ENCODE results near the gene KL.

Gene KL

GRCh38 chr13:33069365-33069764 lies 53.1 kb downstream of the KL start:
- no peak overlapping the region for H3K27ac ChIP-seq (ENCODE audit: low read length)
- H3K9me3 ChIP-seq (ENCODE audit: control insufficient read depth in 1 of 2, low read length in 2 of 2): no peaks in the 10 kb centered on the region
- H3K36me3 ChIP-seq (ENCODE audit: control insufficient read depth in 1 of 2, insufficient read depth in 2 of 2, low read length in 2 of 2): no peaks in the 10 kb centered on the region
- no peaks in the 10 kb centered on the region for H3K4me1 ChIP-seq (ENCODE audit: control insufficient read depth in 1 of 2, insufficient read depth in 2 of 2, low read length in 2 of 2)
- no peaks in the 10 kb centered on the region for H3K27me3 ChIP-seq (ENCODE audit: low read depth, low read length)
- no peak overlapping the region for H3K4me3 ChIP-seq (ENCODE audit: low read depth in 1 of 2, low read length in 2 of 2)

- Histone ChIP-seq H3K9me3 (ENCODE audit: control insufficient read depth in 1 of 2, low read length in 2 of 2) (no peaks in the 10 kb centered on the region), H3K4me3 (ENCODE audit: low read depth in 1 of 2, low read length in 2 of 2) (no peak overlapping the region), H3K27me3 (ENCODE audit: low read depth, low read length) (no peaks in the 10 kb centered on the region), H3K27ac (ENCODE audit: low read length) (no peak overlapping the region), H3K36me3 (ENCODE audit: control insufficient read depth in 1 of 2, insufficient read depth in 2 of 2, low read length in 2 of 2) (no peaks in the 10 kb centered on the region), H3K4me1 (ENCODE audit: control insufficient read depth in 1 of 2, insufficient read depth in 2 of 2, low read length in 2 of 2) (no peaks in the 10 kb centered on the region)
Observed at GRCh38 chr13:33070713-33071112, 54.5 kb downstream of the KL start.

GRCh38 chr13:33072282-33072681 lies 56.1 kb downstream of the KL start:
- no peak overlapping the region for H3K4me3 ChIP-seq (ENCODE audit: low read depth in 1 of 2, low read length in 2 of 2)
- no peak overlapping the region for H3K27ac ChIP-seq (ENCODE audit: low read length)
- no peaks in the 10 kb centered on the region for H3K36me3 ChIP-seq (ENCODE audit: control insufficient read depth in 1 of 2, insufficient read depth in 2 of 2, low read length in 2 of 2)
- no peaks in the 10 kb centered on the region for H3K27me3 ChIP-seq (ENCODE audit: low read depth, low read length)
- H3K9me3 ChIP-seq (ENCODE audit: control insufficient read depth in 1 of 2, low read length in 2 of 2): no peaks in the 10 kb centered on the region
- H3K4me1 ChIP-seq (ENCODE audit: control insufficient read depth in 1 of 2, insufficient read depth in 2 of 2, low read length in 2 of 2): peaks cover 0 to 6% of the 10 kb centered on the region in 2 donors

DNA sequence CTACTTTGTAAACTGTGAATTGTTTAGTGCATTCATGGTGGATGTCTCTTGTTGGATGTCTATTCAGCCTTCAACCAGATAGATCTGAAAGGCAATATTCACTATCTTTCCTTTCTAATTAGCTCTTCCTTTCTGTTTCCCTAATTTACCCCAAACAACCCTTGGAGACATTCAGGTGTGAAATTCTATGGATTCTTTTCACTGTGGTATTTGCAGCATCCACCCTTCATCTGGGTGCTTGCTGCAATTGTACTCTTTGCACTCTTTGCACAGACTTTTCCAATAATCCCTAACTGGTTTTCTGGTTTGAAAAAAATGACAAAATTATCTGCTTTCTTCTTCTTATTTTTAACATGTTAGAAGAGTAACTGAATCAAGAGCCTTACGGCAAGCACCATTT lies 56.5 kb downstream of the KL start:
- Histone ChIP-seq H3K36me3 (ENCODE audit: control insufficient read depth in 1 of 2, insufficient read depth in 2 of 2, low read length in 2 of 2) (no peaks in the 10 kb centered on the region), H3K9me3 (ENCODE audit: control insufficient read depth in 1 of 2, low read length in 2 of 2) (no peaks in the 10 kb centered on the region), H3K4me1 (ENCODE audit: control insufficient read depth in 1 of 2, insufficient read depth in 2 of 2, low read length in 2 of 2) (peaks cover 0 to 6% of the 10 kb centered on the region in 2 donors), H3K4me3 (ENCODE audit: low read depth in 1 of 2, low read length in 2 of 2) (no peak overlapping the region), H3K27ac (ENCODE audit: low read length) (no peak overlapping the region), H3K27me3 (ENCODE audit: low read depth, low read length) (no peaks in the 10 kb centered on the region)

GRCh38 chr13:33073338-33073737 lies 57.1 kb downstream of the KL start:
- Histone ChIP-seq H3K4me1 (ENCODE audit: control insufficient read depth in 1 of 2, insufficient read depth in 2 of 2, low read length in 2 of 2) (peaks cover 0 to 6% of the 10 kb centered on the region in 2 donors), H3K27ac (ENCODE audit: low read length) (no peak overlapping the region)

DNA sequence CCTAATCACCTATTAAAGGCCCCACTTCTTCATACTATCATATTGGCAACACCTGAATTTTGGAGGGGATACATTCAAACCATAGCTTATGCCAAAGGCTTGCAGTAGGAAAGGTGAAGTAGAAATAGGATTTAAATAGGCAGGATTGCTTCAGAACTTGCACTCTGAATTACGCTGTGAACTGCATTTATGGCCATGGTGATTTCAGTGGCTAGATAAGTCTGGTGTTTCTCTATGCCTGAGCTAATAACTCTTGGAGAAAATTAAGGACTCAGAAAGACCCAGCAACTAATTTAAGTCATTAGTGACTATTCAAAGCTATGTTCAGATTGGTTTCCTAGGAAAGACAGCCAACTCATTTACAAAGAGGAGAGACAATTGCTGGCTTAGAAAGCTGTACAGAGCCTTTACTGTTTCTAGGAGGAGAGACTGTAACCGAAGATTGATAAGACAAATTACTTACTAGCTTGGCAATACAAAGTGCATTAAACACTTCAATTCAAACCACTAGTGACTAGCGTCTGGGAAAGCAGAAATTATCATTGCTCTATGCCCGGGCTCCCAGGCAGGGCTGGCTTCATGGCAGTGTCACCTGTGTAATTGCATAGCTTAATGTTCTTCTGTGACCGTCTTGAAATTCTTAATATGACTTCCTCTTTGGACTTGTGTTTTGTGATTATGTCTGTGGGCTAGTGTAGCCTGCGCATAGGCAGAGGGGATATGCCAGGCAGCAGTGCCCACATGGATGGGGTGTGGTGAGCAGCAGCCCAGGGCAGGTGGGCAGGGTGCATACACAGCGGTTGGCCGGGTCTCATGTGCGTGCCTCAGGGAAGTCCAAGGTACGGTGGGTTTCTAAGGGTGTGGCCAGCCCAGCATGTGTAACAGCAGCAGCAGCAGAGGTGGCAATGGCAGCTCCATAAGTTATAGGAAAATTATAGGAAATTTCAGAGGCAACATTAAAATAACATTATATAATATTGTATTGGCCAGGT lies 60.1 kb downstream of the KL start:
- H3K4me3 ChIP-seq (ENCODE audit: low read depth in 1 of 2, low read length in 2 of 2): no peak overlapping the region
- H3K27ac ChIP-seq (ENCODE audit: low read length): no peak overlapping the region
- no peaks in the 10 kb centered on the region for H3K27me3 ChIP-seq (ENCODE audit: low read depth, low read length)
- H3K36me3 ChIP-seq (ENCODE audit: control insufficient read depth in 1 of 2, insufficient read depth in 2 of 2, low read length in 2 of 2): no peaks in the 10 kb centered on the region
- H3K9me3 ChIP-seq (ENCODE audit: control insufficient read depth in 1 of 2, low read length in 2 of 2): no peaks in the 10 kb centered on the region
- H3K4me1 ChIP-seq (ENCODE audit: control insufficient read depth in 1 of 2, insufficient read depth in 2 of 2, low read length in 2 of 2): peaks cover 0 to 6% of the 10 kb centered on the region in 2 donors

More at GRCh38 chr13:33073338-33073737, 57.1 kb downstream of the KL start:
- Histone ChIP-seq H3K9me3 (ENCODE audit: control insufficient read depth in 1 of 2, low read length in 2 of 2) (no peaks in the 10 kb centered on the region), H3K4me3 (ENCODE audit: low read depth in 1 of 2, low read length in 2 of 2) (no peak overlapping the region), H3K27me3 (ENCODE audit: low read depth, low read length) (no peaks in the 10 kb centered on the region), H3K36me3 (ENCODE audit: control insufficient read depth in 1 of 2, insufficient read depth in 2 of 2, low read length in 2 of 2) (no peaks in the 10 kb centered on the region)

- no peak overlapping the region for H3K27ac ChIP-seq (ENCODE audit: low read length)
- peaks cover 0 to 6% of the 10 kb centered on the region in 2 donors for H3K4me1 ChIP-seq (ENCODE audit: control insufficient read depth in 1 of 2, insufficient read depth in 2 of 2, low read length in 2 of 2)
- H3K4me3 ChIP-seq (ENCODE audit: low read depth in 1 of 2, low read length in 2 of 2): no peak overlapping the region
- H3K27me3 ChIP-seq (ENCODE audit: low read depth, low read length): no peaks in the 10 kb centered on the region
- H3K9me3 ChIP-seq (ENCODE audit: control insufficient read depth in 1 of 2, low read length in 2 of 2): no peaks in the 10 kb centered on the region
- no peaks in the 10 kb centered on the region for H3K36me3 ChIP-seq (ENCODE audit: control insufficient read depth in 1 of 2, insufficient read depth in 2 of 2, low read length in 2 of 2)
Observed at GRCh38 chr13:33078263-33078662, 62.0 kb downstream of the KL start.

- no peaks in the 10 kb centered on the region for H3K9me3 ChIP-seq (ENCODE audit: control insufficient read depth in 1 of 2, low read length in 2 of 2)
- no peak overlapping the region for H3K4me3 ChIP-seq (ENCODE audit: low read depth in 1 of 2, low read length in 2 of 2)
- no peaks in the 10 kb centered on the region for H3K27me3 ChIP-seq (ENCODE audit: low read depth, low read length)
- no peaks in the 10 kb centered on the region for H3K36me3 ChIP-seq (ENCODE audit: control insufficient read depth in 1 of 2, insufficient read depth in 2 of 2, low read length in 2 of 2)
- peaks cover 0 to 6% of the 10 kb centered on the region in 2 donors for H3K4me1 ChIP-seq (ENCODE audit: control insufficient read depth in 1 of 2, insufficient read depth in 2 of 2, low read length in 2 of 2)
- no peak overlapping the region for H3K27ac ChIP-seq (ENCODE audit: low read length)
Observed at GRCh38 chr13:33079960-33080359, 63.7 kb downstream of the KL start.

GRCh38 chr13:33080972-33081590 lies 64.9 kb downstream of the KL start:
- Histone ChIP-seq H3K27ac (ENCODE audit: low read length) (no peak overlapping the region), H3K9me3 (ENCODE audit: control insufficient read depth in 1 of 2, low read length in 2 of 2) (no peaks in the 10 kb centered on the region), H3K4me3 (ENCODE audit: low read depth in 1 of 2, low read length in 2 of 2) (no peak overlapping the region), H3K27me3 (ENCODE audit: low read depth, low read length) (no peaks in the 10 kb centered on the region), H3K36me3 (ENCODE audit: control insufficient read depth in 1 of 2, insufficient read depth in 2 of 2, low read length in 2 of 2) (no peaks in the 10 kb centered on the region), H3K4me1 (ENCODE audit: control insufficient read depth in 1 of 2, insufficient read depth in 2 of 2, low read length in 2 of 2) (peaks cover 0 to 5% of the 10 kb centered on the region in 2 donors)

DNA sequence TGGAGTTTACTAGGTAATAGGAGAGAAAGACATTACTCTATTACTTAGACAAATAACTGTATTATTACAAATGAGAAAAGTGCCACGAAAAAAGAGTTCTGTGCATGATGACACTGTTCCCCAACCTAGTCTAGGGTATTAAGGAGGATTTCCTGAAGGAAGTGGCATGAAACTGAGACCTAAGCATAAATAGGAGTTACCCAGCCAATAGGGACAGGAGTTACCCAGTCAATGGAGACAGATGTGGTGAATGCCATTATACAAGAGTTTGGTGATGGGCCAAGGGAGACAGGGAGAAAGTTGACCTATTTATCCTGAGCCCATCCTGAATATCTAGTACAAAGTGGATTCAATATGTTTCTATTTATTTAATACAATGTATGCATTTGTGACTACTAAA lies 65.4 kb downstream of the KL start:
- Histone ChIP-seq H3K36me3 (ENCODE audit: control insufficient read depth in 1 of 2, insufficient read depth in 2 of 2, low read length in 2 of 2) (no peaks in the 10 kb centered on the region), H3K27ac (ENCODE audit: low read length) (no peak overlapping the region), H3K4me1 (ENCODE audit: control insufficient read depth in 1 of 2, insufficient read depth in 2 of 2, low read length in 2 of 2) (no peaks in the 10 kb centered on the region), H3K9me3 (ENCODE audit: control insufficient read depth in 1 of 2, low read length in 2 of 2) (no peaks in the 10 kb centered on the region), H3K4me3 (ENCODE audit: low read depth in 1 of 2, low read length in 2 of 2) (no peak overlapping the region), H3K27me3 (ENCODE audit: low read depth, low read length) (no peaks in the 10 kb centered on the region)

- Histone ChIP-seq H3K4me3 (ENCODE audit: low read depth in 1 of 2, low read length in 2 of 2) (no peak overlapping the region), H3K27me3 (ENCODE audit: low read depth, low read length) (no peaks in the 10 kb centered on the region), H3K36me3 (ENCODE audit: control insufficient read depth in 1 of 2, insufficient read depth in 2 of 2, low read length in 2 of 2) (no peaks in the 10 kb centered on the region), H3K4me1 (ENCODE audit: control insufficient read depth in 1 of 2, insufficient read depth in 2 of 2, low read length in 2 of 2) (no peaks in the 10 kb centered on the region), H3K27ac (ENCODE audit: low read length) (no peak overlapping the region), H3K9me3 (ENCODE audit: control insufficient read depth in 1 of 2, low read length in 2 of 2) (no peaks in the 10 kb centered on the region)
Observed at GRCh38 chr13:33083054-33083453, 66.8 kb downstream of the KL start.
